ENCODE measurements around the gene SPRED1. TPM values are rescaled to one million over a fixed set of nuclear protein-coding genes. Genes with fewer than 3 reads are reported as not detected.

Gene SPRED1
- total and polyA plus RNA-seq, 2 experiments from 2014 or later, result 8.2 to 23.2 TPM

DNA sequence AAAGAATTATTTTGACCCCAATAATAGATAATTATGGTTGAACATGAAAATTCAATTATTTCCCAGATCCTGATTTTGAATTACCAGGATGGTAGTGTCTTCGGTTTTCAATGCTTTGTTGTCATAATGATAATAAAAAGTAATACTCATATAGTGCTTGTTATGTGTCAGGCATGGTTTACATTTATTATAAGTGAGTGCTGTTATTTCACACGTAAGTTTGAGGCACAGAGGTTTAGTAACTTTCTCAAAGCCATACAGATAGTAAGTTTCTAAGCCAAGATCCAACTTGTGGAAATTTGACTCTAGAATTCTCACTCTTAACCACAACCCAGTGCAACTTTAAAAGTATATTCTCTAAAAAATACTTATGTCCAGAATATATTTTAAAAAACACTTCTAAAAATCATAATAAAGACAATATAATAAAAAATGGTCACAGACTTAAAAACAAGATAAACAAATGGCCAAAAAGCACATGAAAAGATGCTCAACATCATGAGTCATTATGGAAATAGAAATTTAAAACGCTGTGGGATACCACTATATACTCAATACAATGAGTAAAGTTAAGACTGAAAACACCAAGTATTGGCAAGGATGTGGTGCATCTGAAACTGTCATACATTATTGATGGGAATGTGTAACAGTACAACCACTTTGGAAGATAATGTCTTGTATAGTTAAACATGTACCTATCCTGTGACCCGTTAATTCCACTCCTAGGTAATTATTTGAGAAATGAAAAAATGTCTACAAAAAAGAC lies 45.2 kb downstream of the SPRED1 start:
- Histone ChIP-seq H3K9me3 (ENCODE audit: low read depth) (no peaks in the 10 kb centered on the region), H3K27ac (no peak overlapping the region), H3K4me3 (no peak overlapping the region), H3K4me1 (ENCODE audit: insufficient read depth) (no peaks in the 10 kb centered on the region), H2AFZ (no peak overlapping the region), H3K4me2 (no peak overlapping the region), H3K36me3 (replicated peaks; ENCODE audit: insufficient read depth, low read depth) (no peaks in the 10 kb centered on the region), H3K79me2 (peaks cover 77% of the 10 kb centered on the region), H3K27me3 (no peaks in the 10 kb centered on the region), H3K9me2 (replicated peaks; ENCODE audit: insufficient read depth) (no peaks in the 10 kb centered on the region), H4K20me1 (ENCODE audit: insufficient read depth, poor library complexity, severe bottlenecking) (peaks cover 5% of the 10 kb centered on the region)
- TF ChIP-seq EZH2 (IDR thresholded peaks at IDR 0.05; ENCODE audit: borderline replicate concordance), result no peak
- TF ChIP-seq, protein P1, sequence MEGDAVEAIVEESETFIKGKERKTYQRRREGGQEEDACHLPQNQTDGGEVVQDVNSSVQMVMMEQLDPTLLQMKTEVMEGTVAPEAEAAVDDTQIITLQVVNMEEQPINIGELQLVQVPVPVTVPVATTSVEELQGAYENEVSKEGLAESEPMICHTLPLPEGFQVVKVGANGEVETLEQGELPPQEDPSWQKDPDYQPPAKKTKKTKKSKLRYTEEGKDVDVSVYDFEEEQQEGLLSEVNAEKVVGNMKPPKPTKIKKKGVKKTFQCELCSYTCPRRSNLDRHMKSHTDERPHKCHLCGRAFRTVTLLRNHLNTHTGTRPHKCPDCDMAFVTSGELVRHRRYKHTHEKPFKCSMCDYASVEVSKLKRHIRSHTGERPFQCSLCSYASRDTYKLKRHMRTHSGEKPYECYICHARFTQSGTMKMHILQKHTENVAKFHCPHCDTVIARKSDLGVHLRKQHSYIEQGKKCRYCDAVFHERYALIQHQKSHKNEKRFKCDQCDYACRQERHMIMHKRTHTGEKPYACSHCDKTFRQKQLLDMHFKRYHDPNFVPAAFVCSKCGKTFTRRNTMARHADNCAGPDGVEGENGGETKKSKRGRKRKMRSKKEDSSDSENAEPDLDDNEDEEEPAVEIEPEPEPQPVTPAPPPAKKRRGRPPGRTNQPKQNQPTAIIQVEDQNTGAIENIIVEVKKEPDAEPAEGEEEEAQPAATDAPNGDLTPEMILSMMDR (IDR thresholded peaks at IDR 0.05; ENCODE audit: poor library complexity), result no peak
- TF ChIP-seq EZH2phosphoT487 (IDR thresholded peaks at IDR 0.05; ENCODE audit: low read depth, severe bottlenecking, unreplicated experiment), result no peak
- no peak for DNase-seq (ENCODE audit: low spot score)
- WGBS (ENCODE audit: low lambda C conversion rate, missing lambda C conversion rate), result 79% methylated on average over 4 of the region's 4 CpGs

DNA sequence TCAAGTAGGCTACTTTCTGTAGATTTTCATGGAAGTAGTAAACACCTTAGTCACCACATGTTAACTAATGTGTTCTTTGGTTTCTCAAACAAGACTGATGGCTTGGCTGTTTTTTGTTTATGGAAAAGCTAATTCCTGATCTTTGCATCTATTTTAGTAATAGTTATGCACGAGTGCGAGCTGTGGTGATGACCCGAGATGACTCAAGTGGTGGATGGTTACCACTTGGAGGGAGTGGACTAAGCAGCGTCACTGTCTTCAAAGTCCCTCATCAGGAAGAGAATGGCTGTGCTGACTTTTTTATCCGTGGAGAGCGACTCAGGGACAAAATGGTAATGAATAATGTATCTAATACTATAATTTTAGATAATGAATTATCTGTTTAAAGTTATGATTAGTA lies 46.6 kb downstream of the SPRED1 start:
- H2AFZ ChIP-seq, result no peak overlapping the region
- H3K27me3 ChIP-seq, result no peaks in the 10 kb centered on the region
- no peak overlapping the region for H3K4me3 ChIP-seq
- 92% methylated on average over 6 of the region's 6 CpGs for WGBS (ENCODE audit: low lambda C conversion rate, missing lambda C conversion rate)
- H3K27ac ChIP-seq, result no peak overlapping the region
- no peaks in the 10 kb centered on the region for H3K36me3 ChIP-seq (replicated peaks; ENCODE audit: insufficient read depth, low read depth)
- H3K79me2 ChIP-seq, result peaks cover 67% of the 10 kb centered on the region
- H3K9me3 ChIP-seq (ENCODE audit: low read depth), result no peaks in the 10 kb centered on the region
- no peaks in the 10 kb centered on the region for H3K4me1 ChIP-seq (ENCODE audit: insufficient read depth)
- DNase-seq (ENCODE audit: low spot score), result no peak
- H3K4me2 ChIP-seq, result no peak overlapping the region
- TF ChIP-seq, protein P1 (IDR thresholded peaks at IDR 0.05; ENCODE audit: poor library complexity), result no peak
- TF ChIP-seq EZH2 (IDR thresholded peaks at IDR 0.05; ENCODE audit: borderline replicate concordance), result no peak
- no peak for TF ChIP-seq EZH2phosphoT487 (IDR thresholded peaks at IDR 0.05; ENCODE audit: low read depth, severe bottlenecking, unreplicated experiment)
- H4K20me1 ChIP-seq (ENCODE audit: insufficient read depth, poor library complexity, severe bottlenecking), result no peaks in the 10 kb centered on the region
- H3K9me2 ChIP-seq (replicated peaks; ENCODE audit: insufficient read depth), result no peaks in the 10 kb centered on the region

DNA sequence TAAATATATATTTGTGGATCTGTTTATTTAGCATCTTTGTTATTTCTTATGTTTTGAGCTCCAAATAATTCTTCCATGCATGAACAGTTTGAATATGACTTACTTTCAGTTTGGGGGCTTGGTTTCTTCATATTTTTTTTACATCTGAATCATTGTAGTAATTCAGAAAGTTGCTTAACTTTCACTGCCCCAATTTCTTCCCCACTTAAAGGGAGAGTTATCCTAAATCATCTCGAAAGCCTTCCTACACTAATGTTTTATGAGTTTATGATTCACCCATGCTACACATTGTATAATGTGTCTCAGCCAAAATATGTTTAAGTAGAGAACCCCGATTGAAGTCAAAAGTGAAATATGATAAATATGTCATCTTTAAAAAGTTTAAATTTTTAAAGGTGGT lies 47.8 kb downstream of the SPRED1 start:
- Histone ChIP-seq H3K9me3 (ENCODE audit: low read depth) (no peaks in the 10 kb centered on the region), H3K79me2 (peaks cover 62% of the 10 kb centered on the region), H3K9me2 (replicated peaks; ENCODE audit: insufficient read depth) (no peaks in the 10 kb centered on the region), H3K4me2 (no peak overlapping the region), H2AFZ (no peak overlapping the region), H3K36me3 (replicated peaks; ENCODE audit: insufficient read depth, low read depth) (no peaks in the 10 kb centered on the region), H3K4me3 (no peak overlapping the region), H4K20me1 (ENCODE audit: insufficient read depth, poor library complexity, severe bottlenecking) (no peaks in the 10 kb centered on the region), H3K27ac (no peak overlapping the region), H3K4me1 (ENCODE audit: insufficient read depth) (no peaks in the 10 kb centered on the region), H3K27me3 (no peaks in the 10 kb centered on the region)
- no peak for DNase-seq (ENCODE audit: low spot score)
- TF ChIP-seq EZH2phosphoT487 (IDR thresholded peaks at IDR 0.05; ENCODE audit: low read depth, severe bottlenecking, unreplicated experiment) (no peak), EZH2 (IDR thresholded peaks at IDR 0.05; ENCODE audit: borderline replicate concordance) (no peak)
- TF ChIP-seq, protein P1 (IDR thresholded peaks at IDR 0.05; ENCODE audit: poor library complexity), result no peak
- 82% methylated on average over 2 of the region's 2 CpGs for WGBS (ENCODE audit: low lambda C conversion rate, missing lambda C conversion rate)

Data from hepatocyte (in vitro differentiated cells).